Pancreas (tissue), 10 donors: ENCODE results near the gene CWC27. TPM values are rescaled to one million over a fixed set of nuclear protein-coding genes. Genes with fewer than 3 reads are reported as not detected.

Experiments used
- ATAC-seq, 4 donors: fragments of 200-7000 bp; cut with Tn5 transposase; one replicate each; pipeline versions ENCODE4 v1.8.0 to v1.9.1; 2020; ENCODE audit warnings: mild to moderate bottlenecking in 4 of 4, moderate library complexity in 4 of 4
- DNase-seq, 6 donors: peaks; one replicate each; pipeline ENCODE4 v3.0.0-alpha.2; 2020
- FAIRE-seq: peaks from 2 replicates; lab custom pipeline; 2012; peaks lifted over from hg19 to GRCh38; lab: Jason Lieb, UNC
- H3K27ac ChIP-seq, 4 donors: fragments of 200-600 bp; sonication (generic); 1 replicate in 3 of 4; 2 replicates in 1 of 4; pipeline versions ENCODE4 v1.5.0 to v1.8.0; 2020
- H3K27me3 ChIP-seq, 4 donors: fragments of 200-600 bp; one replicate each; pipeline ENCODE4 v1.8.0; 2021
- H3K36me3 ChIP-seq, 3 donors: fragments of 200-600 bp; sonication (generic) in 1 of 3; one replicate each; pipeline versions ENCODE4 v1.5.0 to v1.8.0; 2020 to 2021
- H3K4me1 ChIP-seq, 3 donors: fragments of 200-600 bp; one replicate each; pipeline ENCODE4 v1.8.0; 2021
- H3K4me3 ChIP-seq, 4 donors: fragments of 200-600 bp; sonication (generic) in 2 of 4; one replicate each; pipeline versions ENCODE4 v1.5.0 to v1.8.0; 2020 to 2021
- H3K9me3 ChIP-seq, 4 donors: fragments of 200-600 bp; one replicate each; pipeline ENCODE4 v1.8.0; 2021
- WGBS, 2 donors: extraction: QIAGEN DNeasy Blood & Tissue Kit; methylation state at CpG; one replicate each; pipeline ENCODE4 v1.1.7; 2013; 5-methylcytosine and 5-hydroxymethylcytosine counted together
- intact Hi-C, 3 donors: fragments of 100-400 bp; cut with DNase I; formaldehyde crosslinking; loops; one replicate each; pipeline versions ENCODE4 v1.11.1 to v1.14.2; 2022
- polyA plus RNA-seq, 2 donors: library from polyadenylated mRNA; stranded (reverse); fragments of 200-250 nt; gene quantifications; one replicate each; pipeline ENCODE4 v1.2.3, GENCODE V29; 2013
- total RNA-seq, 6 donors: library from RNA; stranded (reverse); fragmentation: NEBNext Ultra II Directional in 4 of 6; extraction: Animal tissue kit (Norgen Biotek cat#: 25700) in 4 of 6; gene quantifications; one replicate each; pipeline versions ENCODE4 v1.2.1 to v1.2.4, GENCODE V29; 2021 to 2023
- TF ChIP-seq, protein P1 (sequence below), 4 donors: fragments of 200-600 bp; sonication (generic) in 3 of 4; IDR thresholded peaks; one replicate each; pipeline versions ENCODE4 v1.5.0 to v1.8.0; 2021; ENCODE audit warnings: antibody characterized with exemption in 4 of 4
- donor health status: healthy with polysubstance abuse.
- donor health status: DM: no; HTN: no; CAD: no; lungs with moderate emphysema.
- donor health status: DM: no; HTN: no; CAD: no.
- donor health status: control.
- donor health status: control.
- donor health status: Bipolar disorder and iron deficiency.
- donor health status: DM: yes; HTN: yes; CAD: no.
- donor health status: DM: no; HTN: no; CAD: no.
- donor health status: DM: no; HTN: no; CAD: no.
- donor health status: DM: yes; HTN: yes; CAD: no.

CWC27 gene
- total and polyA plus RNA-seq, 8 donors = 3.7 to 13.3 (median 7.0) TPM

DNA sequence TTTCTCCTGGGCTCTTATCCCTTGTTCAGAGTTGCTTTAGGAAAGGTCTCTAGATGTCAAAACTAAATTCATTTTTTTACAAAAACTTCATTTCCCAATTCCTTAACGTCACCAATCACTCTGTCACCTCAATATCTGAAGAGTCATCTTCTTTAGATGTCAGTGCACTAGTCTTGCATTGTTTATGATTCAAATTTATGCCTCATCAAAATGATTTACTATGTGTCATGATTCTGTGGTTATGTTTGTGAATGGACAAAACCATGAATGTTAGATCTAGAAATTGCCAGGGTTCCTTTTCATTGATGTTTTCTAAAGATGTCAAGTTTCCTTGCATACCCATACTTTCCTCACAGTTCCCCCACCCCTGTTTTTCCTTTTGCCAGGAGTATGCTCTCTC is 21.5 kb downstream of the CWC27 start:
- no peaks in the 10 kb centered on the region for H3K9me3 ChIP-seq
- H3K4me3 ChIP-seq = no peak overlapping the region
- no peak for DNase-seq
- 88 to 98% methylated on average over 1 of the region's 1 CpG for WGBS, 2 donors
- H3K36me3 ChIP-seq = peaks cover 0 to 7% (median 0%) of the 10 kb centered on the region in 3 donors
- intact Hi-C loops = no loop called here
- no peak overlapping the region for H3K27ac ChIP-seq
- TF ChIP-seq, protein P1, sequence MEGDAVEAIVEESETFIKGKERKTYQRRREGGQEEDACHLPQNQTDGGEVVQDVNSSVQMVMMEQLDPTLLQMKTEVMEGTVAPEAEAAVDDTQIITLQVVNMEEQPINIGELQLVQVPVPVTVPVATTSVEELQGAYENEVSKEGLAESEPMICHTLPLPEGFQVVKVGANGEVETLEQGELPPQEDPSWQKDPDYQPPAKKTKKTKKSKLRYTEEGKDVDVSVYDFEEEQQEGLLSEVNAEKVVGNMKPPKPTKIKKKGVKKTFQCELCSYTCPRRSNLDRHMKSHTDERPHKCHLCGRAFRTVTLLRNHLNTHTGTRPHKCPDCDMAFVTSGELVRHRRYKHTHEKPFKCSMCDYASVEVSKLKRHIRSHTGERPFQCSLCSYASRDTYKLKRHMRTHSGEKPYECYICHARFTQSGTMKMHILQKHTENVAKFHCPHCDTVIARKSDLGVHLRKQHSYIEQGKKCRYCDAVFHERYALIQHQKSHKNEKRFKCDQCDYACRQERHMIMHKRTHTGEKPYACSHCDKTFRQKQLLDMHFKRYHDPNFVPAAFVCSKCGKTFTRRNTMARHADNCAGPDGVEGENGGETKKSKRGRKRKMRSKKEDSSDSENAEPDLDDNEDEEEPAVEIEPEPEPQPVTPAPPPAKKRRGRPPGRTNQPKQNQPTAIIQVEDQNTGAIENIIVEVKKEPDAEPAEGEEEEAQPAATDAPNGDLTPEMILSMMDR (IDR thresholded peaks at IDR 0.05) = no peak
- FAIRE-seq = no peak
- H3K4me1 ChIP-seq = peaks cover 10 to 18% (median 16%) of the 10 kb centered on the region in 3 donors
- H3K27me3 ChIP-seq = no peaks in the 10 kb centered on the region
- no peak for ATAC-seq

- H3K9me3 ChIP-seq = no peaks in the 10 kb centered on the region
- no peaks in the 10 kb centered on the region for H3K27me3 ChIP-seq
- H3K4me1 ChIP-seq = peaks cover 10 to 18% (median 16%) of the 10 kb centered on the region in 3 donors
- H3K27ac ChIP-seq = peak overlapping the region in 1 of 4 donors; percentile 26
- DNase-seq (no peak), FAIRE-seq (no peak), ATAC-seq (peak in 3 of 4 donors; percentile 42 to 80 (median 66))
- TF ChIP-seq, protein P1 (IDR thresholded peaks at IDR 0.05) = no peak
- intact Hi-C loops = no loop called here
- H3K36me3 ChIP-seq = no peaks in the 10 kb centered on the region
- H3K4me3 ChIP-seq = no peak overlapping the region
These were observed 23.7 kb downstream of the CWC27 start for GRCh38 chr5:64792469-64792868.

- DNase-seq (no peak), FAIRE-seq (no peak), ATAC-seq (no peak)
- WGBS, 2 donors = 61 to 65% methylated on average over 3 of the region's 3 CpGs
- Histone ChIP-seq H3K36me3 (no peaks in the 10 kb centered on the region), H3K9me3 (no peaks in the 10 kb centered on the region), H3K4me3 (no peak overlapping the region), H3K27me3 (no peaks in the 10 kb centered on the region), H3K27ac (peak overlapping the region in 2 of 4 donors; percentile 26 to 32), H3K4me1 (peaks cover 10 to 18% (median 16%) of the 10 kb centered on the region in 3 donors)
- intact Hi-C loops = no loop called here
- TF ChIP-seq, protein P1 (IDR thresholded peaks at IDR 0.05) = no peak
These were observed 25.5 kb downstream of the CWC27 start for GRCh38 chr5:64794053-64794770.

GRCh38 chr5:64796301-64796700 is 27.6 kb downstream of the CWC27 start:
- H3K27ac ChIP-seq = no peak overlapping the region
- peaks cover 10 to 18% (median 16%) of the 10 kb centered on the region in 3 donors for H3K4me1 ChIP-seq
- no peak for ATAC-seq
- H3K36me3 ChIP-seq = no peaks in the 10 kb centered on the region
- no peaks in the 10 kb centered on the region for H3K27me3 ChIP-seq
- TF ChIP-seq, protein P1 (IDR thresholded peaks at IDR 0.05) = no peak
- no peak for FAIRE-seq
- no peak overlapping the region for H3K4me3 ChIP-seq
- H3K9me3 ChIP-seq = no peaks in the 10 kb centered on the region
- intact Hi-C loops = no loop called here
- DNase-seq = no peak

DNA sequence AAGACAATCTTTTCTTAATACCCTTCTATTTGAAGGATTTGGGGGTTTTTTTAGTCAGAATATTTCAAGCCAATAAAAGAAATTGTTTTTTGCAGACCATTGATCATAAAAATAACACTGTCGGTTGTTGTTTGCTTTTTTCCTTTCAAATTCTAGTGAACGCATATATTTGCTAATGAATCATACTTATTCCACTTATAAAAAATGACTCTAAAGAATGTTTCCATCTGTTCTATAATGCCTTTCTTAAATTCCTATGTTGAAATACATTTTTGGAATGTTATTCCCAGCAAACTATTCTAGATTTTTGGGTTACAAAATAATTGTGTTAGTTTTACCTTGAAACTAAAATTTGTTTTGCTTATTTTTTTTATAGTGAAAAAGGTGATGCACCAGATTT is 32.2 kb downstream of the CWC27 start:
- Histone ChIP-seq H3K4me1 (no peaks in the 10 kb centered on the region), H3K9me3 (no peaks in the 10 kb centered on the region), H3K27me3 (no peaks in the 10 kb centered on the region), H3K27ac (no peak overlapping the region), H3K36me3 (peaks cover 0 to 4% (median 0%) of the 10 kb centered on the region in 3 donors), H3K4me3 (no peak overlapping the region)
- FAIRE-seq = no peak
- WGBS, 2 donors = 89 to 95% methylated on average over 2 of the region's 2 CpGs
- ATAC-seq = no peak
- no peak for DNase-seq
- intact Hi-C loops = no loop called here
- TF ChIP-seq, protein P1 (IDR thresholded peaks at IDR 0.05) = no peak
